GM21447 (cell line): Measurements from ENCODE around the gene METTL18.

Experiments used
- ATAC-seq: cut with Tn5 transposase; IDR thresholded peaks from one replicate; pipeline ENCODE4 v1.9.1; 2021; ENCODE audit not compliant: unreplicated experiment

The METTL18 gene

DNA sequence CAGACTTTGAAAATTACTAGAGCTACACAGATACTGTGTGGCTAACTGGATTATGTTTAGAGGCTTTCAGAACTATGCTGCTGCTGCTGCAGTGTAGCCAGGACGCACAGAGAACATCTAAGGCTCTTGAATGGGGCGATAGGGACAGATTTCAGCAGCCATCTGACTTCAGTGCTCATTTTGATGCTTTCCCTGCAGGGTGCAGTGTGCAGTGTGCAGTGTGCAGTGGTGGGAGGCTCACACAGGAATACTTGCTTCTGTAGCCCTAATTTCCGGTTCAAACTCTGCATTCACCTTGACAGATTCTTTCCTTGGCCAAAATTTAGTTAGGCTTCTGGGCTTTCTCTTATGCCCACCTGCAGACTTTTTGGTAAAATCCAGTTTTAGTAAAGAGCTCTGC lies 7.7 kb downstream of the METTL18 start:
- ATAC-seq = no peak

DNA sequence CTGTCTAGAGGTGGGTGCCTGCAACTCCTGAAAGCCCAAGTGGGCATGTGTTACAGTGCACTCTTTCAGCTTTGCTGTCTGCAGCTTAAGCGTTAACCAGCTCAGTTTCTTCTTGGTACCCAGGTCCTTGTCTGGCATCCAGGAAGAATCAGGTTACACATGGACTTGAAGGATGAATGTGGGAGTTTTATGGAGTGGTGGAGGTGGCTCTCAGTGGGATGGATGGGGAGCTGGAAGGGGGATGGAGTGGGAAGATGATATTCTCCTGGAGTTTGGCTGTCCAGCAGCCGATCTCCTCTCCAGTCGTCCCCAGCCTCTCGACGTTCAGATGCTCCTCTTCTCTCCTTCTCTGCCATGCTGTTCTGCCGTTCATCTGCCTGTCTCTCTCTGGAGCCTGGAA lies 9.4 kb downstream of the METTL18 start:
- ATAC-seq = no peak

DNA sequence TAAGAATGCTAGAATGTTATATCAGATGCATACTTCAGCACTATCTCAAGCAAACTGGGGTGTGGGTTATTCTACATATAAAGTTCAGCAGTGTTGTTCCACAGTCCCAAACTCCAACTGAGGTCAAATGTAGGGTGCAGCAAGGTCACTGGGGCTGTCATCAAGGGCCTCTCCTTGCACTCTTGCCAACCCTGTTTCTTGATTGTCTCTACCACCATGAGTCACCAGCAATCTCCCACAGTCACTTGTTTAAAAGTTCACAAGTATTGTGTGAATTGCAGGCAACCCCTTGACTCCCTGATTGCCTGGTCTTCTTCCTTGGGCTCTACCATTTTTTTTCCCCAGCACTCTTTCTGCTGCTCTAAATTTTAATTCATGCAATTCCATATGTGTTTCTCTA lies 10.6 kb downstream of the METTL18 start:
- no peak for ATAC-seq

DNA sequence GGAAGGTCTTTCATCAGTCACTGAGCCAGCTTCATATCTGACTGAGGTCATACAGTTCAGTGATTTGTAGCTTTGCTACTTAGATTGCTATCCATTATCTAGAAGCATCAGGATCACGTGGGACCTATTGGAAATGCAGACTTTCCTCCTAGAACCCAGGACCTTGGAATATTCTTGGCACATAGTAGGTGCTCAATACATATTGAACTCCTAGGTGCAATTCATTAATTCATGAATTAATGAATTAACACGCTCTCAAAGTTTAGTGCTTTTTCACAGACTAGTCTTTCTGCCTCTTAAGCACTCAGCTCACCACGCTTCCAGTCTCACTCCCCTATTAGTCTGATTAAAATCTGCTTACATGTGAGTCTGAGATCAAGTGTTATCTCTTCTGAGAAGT lies 12.1 kb downstream of the METTL18 start:
- ATAC-seq = no peak

DNA sequence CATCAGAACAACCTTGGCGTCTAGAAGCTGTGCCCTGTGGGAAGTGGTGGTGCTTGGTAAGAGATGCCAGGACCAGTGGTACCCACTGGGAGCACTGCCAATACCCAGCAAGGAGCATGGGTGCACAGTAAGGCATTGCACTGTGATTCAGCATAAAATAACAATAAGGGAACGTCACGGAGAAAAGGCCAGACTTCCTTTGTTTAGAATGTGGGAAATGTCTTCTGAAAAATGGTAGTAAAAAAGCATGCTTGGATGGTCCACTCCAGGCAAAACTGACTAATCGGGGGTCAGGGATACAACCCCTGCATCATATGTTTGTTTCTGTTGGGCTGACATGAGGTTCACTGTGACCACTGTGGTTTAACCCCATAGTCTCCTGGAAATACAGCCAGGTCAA lies 14.7 kb downstream of the METTL18 start:
- no peak for ATAC-seq

DNA sequence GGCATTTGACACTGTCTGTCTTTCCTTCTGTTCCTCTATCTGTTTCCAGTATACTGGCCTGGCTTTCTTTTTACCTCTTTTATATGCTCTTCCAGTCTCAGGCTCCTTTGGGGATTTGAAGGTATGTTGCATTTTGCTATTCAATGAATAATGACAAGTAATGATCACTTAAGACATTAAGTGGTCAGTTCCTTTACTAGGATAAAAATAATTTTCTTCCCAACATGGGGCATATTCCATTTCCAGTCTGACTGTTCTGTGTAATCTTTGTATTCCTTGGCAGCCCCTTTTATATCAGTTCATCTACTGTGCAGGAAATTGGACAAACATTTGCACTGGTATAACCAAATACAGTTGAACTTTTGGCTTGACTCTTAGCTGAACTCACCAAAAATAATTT lies 15.6 kb downstream of the METTL18 start:
- no peak for ATAC-seq

DNA sequence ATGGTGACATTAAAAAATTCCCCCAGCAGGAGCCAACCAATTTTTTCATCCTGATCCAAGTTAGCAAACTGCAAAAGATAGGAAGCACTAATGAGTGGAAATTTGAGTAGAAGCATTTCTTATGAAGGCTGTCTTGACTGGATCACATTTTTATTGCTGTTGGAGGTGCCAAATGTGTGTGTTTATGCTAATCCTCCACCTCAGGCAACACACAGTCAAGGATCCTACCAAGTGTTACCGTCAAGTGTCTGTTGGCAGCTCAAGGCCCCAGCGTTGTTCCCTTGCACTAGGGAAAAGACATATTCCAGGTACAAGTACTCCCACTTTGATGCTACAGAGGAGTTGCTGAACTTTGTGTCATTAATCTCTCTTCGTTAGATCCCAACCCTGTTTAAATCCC lies 18.3 kb downstream of the METTL18 start:
- no peak for ATAC-seq

DNA sequence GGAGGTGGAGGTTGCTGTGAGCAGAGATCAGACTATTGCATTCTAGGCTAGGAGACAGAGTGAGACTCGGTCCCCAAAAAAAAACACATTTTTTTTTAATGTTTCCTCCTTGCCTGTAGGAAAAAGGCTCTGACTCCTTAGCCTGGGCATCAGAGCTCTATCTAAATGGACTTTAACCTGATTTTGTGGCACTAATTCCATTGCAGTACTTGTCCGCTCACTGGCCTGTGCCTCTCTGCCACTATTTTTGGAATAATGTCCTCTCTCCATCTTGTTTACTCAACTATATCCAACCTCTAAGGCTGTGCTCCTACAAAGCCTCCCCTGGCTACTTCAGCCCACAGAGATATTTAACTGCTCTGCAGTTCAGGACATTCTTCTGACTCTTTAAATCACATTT lies 26.5 kb downstream of the METTL18 start:
- no peak for ATAC-seq

DNA sequence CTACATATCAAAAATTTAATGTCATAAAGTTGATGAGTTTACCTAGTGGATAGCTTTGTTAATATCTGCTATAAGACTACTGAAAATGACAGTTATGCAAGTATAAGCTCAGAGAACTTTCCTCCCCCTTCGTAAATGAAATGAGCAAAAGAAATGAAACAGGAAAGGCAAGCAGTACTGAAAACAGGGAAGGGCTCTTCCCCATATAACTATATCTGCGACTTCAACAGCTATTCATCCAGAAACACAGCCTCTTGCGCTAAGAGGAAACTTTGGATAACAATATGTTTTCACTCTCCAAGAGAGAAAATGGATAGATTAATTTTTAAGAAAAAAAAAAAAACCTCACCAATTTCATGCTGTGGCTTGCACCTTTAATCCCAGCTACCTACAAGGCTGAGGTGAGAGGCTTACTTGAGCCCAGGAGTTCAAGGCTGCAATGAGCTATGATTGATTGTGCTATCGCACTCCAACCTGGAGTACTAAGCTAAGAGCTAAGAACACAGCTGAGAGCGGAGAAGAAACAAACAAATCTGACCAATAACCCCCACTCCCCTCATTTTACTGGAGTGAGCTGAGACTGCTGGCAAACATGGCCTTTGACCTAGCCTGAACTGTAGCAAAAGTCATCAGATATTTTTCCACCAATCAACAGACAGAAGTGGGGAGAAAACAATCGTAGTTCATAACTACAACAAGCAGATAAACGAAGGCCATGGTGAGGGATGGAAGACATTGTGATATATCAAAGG lies 29.0 kb downstream of the METTL18 start:
- no peak for ATAC-seq

DNA sequence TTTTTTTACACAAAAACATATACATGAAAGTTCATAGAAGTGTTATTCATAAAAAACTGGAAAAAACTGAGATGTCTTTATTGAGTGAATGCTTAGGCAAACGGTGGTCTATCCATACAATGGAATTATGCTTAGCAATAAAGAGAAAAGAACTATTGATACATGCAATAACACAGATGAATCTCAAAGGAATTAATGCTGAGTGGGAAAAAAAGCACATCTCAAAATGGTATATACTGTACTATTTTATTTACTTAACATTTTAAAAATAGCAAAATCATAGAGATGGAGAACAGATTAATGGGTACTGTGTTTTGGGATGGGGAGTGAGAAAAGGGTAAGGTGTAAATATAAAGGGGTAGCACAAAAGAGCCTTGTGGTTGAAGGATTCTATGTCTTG lies 29.8 kb downstream of the METTL18 start:
- ATAC-seq = no peak

DNA sequence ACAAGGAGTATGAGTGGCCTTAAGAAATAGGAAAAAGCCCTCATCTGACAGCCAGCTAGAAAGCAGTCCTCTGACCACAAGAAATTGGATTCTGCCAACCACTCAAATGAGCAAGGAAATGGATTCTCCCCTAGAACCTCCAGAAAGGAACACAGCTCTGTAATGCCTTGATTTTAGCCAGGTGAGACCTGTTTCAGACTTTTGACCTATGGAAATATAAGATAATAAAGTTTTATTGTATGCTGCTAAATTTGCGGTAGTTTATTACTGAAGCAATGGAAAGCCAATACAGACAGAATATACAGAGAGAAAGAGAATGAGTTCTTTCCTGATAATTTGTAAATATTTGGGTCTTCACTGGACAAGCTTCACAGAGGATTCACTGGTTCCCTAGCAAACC lies 32.0 kb downstream of the METTL18 start:
- ATAC-seq = no peak

DNA sequence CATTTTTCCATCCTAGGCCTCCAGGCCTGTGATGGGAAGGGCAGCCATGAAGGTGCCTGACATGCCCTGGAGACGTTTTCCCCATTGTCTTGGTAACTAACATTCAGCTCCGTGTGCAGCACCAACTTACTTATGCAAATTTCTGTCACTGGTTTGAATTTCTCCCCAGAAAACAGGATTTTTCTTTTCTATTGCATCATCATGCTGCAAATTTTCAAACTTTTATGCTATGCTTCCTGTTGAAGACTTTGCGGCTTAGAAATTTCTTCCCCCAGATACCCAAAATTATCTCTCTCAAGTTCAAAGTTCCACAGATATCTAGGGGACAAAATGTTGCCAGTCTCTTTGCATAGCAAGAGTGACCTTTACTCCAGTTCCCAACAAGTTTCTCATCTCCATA lies 35.7 kb downstream of the METTL18 start:
- ATAC-seq = no peak

DNA sequence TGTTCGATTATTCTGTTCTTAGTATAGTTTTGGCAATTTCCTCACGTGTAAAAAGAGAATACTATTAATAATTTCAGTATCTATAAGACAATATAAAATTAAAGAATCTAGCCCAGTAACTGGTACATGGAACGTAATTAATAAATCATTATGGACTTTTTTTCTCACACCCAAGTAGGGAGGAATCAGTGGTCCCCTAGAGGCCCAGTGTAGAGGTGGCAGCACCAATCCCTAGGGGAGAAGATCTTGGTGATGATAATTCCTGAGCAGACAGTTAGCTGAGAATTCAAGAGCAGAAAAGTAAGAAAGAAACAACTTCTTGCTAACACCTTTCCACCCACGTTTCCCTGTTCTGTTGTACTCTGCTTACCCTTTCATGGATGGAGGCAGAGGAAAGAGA lies 41.2 kb downstream of the METTL18 start:
- no peak for ATAC-seq

DNA sequence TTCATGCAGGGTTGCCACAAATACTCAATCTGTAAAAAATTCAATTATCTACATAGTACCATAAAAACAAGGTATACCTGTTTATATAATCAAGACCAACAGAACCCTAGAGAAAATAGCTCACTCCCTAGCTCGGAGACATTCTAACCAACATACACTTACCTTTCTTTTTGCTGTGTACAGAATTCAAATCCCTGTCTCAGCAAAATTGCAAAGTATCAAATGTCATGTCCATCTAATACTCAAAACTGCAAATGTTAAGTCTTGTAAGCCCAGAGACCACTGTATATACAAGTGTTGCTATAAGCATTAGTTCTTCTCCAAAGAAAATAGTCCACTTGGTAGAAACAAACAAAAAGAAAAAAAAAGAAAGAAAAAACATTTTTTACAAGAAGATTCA lies 44.7 kb downstream of the METTL18 start:
- no peak for ATAC-seq

DNA sequence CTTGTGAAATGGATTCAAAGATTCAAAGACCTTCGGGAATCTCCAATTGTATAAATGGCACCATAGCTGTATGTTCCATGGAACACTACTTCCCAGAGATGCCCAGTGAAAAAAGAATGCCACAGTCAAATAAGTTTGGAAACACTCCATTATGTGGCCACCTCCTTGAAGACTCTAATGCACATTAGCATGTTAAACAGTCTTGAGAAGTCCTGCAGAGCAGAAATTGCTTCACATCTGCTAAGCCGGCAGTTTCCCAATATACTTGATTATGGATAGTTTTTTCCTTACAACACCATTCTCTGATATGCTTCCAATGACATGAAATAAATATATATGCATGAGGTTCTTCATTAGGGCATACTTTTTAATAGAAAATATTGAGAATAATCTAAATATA lies 48.2 kb downstream of the METTL18 start:
- ATAC-seq = no peak

DNA sequence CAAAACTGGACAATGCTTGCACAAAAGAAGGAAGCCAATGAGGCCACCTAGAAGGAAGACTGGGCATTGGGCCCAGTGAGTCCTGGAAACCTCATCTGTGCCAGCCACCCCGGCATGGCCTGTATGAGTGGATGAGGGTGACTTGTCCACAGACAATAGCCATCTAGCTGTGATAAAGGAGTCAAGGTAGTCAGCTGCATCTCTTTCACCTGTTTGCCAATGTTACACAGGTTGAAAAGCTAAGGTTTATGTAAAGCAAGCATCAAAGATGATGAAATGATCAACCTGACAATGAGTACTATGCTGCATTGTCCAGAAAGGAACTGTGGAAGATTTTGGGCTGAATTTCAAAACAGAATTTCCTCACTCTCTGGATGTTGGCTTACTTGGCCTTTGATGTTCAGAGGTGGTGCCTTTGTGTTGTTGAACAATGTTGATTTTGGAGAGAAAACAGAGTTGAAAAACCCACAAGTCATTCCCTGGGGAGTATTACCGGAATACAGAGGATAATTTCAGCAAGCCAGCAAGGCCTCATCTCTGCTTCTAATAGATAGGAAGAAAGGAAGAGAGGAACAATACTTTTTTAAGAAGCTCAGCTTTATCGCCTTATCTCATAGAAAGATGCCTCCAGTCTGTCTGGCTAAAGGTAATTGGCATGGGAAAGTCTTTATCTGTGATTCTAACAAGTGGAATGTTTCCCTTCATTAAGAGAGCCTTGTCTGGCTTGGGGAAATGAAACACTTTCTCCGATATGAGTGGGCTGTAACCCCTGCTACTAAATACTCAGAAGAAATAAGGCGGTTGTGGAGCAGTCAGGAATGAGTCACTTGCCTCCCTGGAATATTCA lies 49.5 kb downstream of the METTL18 start:
- no peak for ATAC-seq
